ENCODE data around the gene ARHGAP26.

DNA sequence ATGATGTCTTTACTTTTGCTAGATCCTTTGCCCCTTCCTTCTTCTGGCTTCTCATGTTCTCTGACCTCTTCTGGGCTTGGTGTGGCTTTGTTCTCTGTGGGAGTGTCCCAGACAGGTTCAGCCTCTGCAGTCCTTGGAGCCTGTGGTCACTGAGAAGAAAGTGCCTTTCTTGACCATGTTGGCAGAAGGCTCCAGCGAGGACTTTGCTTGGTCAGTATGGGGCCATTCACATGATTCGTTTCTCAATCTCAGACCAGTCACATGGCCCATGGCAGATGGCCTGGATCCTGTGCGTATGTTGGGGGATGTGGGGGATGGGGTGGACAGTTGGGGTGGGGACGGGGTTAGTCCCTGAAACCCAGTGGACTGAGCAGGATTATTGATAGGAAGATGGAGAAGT is 274.1 kb downstream of the ARHGAP26 start:
- TF ChIP-seq, protein P1, sequence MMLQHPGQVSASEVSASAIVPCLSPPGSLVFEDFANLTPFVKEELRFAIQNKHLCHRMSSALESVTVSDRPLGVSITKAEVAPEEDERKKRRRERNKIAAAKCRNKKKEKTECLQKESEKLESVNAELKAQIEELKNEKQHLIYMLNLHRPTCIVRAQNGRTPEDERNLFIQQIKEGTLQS (IDR thresholded peaks at IDR 0.05), result no peak
- TF ChIP-seq, protein P2, sequence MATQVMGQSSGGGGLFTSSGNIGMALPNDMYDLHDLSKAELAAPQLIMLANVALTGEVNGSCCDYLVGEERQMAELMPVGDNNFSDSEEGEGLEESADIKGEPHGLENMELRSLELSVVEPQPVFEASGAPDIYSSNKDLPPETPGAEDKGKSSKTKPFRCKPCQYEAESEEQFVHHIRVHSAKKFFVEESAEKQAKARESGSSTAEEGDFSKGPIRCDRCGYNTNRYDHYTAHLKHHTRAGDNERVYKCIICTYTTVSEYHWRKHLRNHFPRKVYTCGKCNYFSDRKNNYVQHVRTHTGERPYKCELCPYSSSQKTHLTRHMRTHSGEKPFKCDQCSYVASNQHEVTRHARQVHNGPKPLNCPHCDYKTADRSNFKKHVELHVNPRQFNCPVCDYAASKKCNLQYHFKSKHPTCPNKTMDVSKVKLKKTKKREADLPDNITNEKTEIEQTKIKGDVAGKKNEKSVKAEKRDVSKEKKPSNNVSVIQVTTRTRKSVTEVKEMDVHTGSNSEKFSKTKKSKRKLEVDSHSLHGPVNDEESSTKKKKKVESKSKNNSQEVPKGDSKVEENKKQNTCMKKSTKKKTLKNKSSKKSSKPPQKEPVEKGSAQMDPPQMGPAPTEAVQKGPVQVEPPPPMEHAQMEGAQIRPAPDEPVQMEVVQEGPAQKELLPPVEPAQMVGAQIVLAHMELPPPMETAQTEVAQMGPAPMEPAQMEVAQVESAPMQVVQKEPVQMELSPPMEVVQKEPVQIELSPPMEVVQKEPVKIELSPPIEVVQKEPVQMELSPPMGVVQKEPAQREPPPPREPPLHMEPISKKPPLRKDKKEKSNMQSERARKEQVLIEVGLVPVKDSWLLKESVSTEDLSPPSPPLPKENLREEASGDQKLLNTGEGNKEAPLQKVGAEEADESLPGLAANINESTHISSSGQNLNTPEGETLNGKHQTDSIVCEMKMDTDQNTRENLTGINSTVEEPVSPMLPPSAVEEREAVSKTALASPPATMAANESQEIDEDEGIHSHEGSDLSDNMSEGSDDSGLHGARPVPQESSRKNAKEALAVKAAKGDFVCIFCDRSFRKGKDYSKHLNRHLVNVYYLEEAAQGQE (IDR thresholded peaks at IDR 0.05), result no peak
- TF ChIP-seq GABPA (IDR thresholded peaks at IDR 0.05 in 1 of 2, conservative IDR thresholded peaks at IDR 0.05 in 1 of 2) (no peak), RAD21 (IDR thresholded peaks at IDR 0.05) (no peak), EGR1 (IDR thresholded peaks at IDR 0.05; ENCODE audit: low read depth in 2 of 2) (no peak), FOXA1 (IDR thresholded peaks at IDR 0.05) (no peak), TAF1 (conservative IDR thresholded peaks at IDR 0.05) (no peak)
- TF ChIP-seq, protein P3, sequence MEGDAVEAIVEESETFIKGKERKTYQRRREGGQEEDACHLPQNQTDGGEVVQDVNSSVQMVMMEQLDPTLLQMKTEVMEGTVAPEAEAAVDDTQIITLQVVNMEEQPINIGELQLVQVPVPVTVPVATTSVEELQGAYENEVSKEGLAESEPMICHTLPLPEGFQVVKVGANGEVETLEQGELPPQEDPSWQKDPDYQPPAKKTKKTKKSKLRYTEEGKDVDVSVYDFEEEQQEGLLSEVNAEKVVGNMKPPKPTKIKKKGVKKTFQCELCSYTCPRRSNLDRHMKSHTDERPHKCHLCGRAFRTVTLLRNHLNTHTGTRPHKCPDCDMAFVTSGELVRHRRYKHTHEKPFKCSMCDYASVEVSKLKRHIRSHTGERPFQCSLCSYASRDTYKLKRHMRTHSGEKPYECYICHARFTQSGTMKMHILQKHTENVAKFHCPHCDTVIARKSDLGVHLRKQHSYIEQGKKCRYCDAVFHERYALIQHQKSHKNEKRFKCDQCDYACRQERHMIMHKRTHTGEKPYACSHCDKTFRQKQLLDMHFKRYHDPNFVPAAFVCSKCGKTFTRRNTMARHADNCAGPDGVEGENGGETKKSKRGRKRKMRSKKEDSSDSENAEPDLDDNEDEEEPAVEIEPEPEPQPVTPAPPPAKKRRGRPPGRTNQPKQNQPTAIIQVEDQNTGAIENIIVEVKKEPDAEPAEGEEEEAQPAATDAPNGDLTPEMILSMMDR (IDR thresholded peaks at IDR 0.05; ENCODE audit: low read depth, low read length, missing input control), result no peak

Measured in liver (tissue), 3 donors.